Caco-2 (cell line): ENCODE data around the gene MRPL45. TPM values are rescaled to one million over a fixed set of nuclear protein-coding genes. Genes with fewer than 3 reads are reported as not detected.

Experiments used
- BruUV-seq: library from RNA; stranded (reverse); fragments of 400-500 nt; replicated peaks from 2 replicates; lab custom pipeline; 2021; lab: Mats Ljungman, UMichigan
- CTCF ChIA-PET: fragments of 300-600 bp; sonication (Branson Sonifier 250); formaldehyde crosslinking; loops from one replicate; lab custom pipeline; 2022; ENCODE audit warnings: antibody characterized with exemption; lab: Charles Lee
- POLR2A ChIA-PET: fragments of 300-600 bp; sonication (Branson Sonifier 250); formaldehyde crosslinking; loops from one replicate; lab custom pipeline; 2022; ENCODE audit warnings: antibody characterized with exemption; lab: Charles Lee
- DNase-seq, 2 experiments: peaks; one replicate each; pipeline versions ENCODE4 v3.0.0 to v3.0.0-alpha.2; 2020 to 2022
- H3K27me3 ChIP-seq: replicated peaks from 2 replicates; pipeline ENCODE4 v1.6.0; 2011; ENCODE audit warnings: low read length; ENCODE audit not compliant: control insufficient read depth, insufficient read depth
- H3K36me3 ChIP-seq: 2 replicates; pipeline ENCODE4 v1.5.1; 2011; ENCODE audit warnings: low read length; ENCODE audit not compliant: control insufficient read depth, insufficient read depth
- H3K4me1 ChIP-seq: fragments of 250-450 bp; sonication (Bioruptor Pico); 2 replicates; pipeline ENCODE4 v1.5.1; 2020; ENCODE audit warnings: mild to moderate bottlenecking
- H3K4me3 ChIP-seq: 2 replicates; pipeline ENCODE4 v1.5.1; 2011; ENCODE audit warnings: low read depth, mild to moderate bottlenecking, control low read depth, low read length
- H3K9me3 ChIP-seq: fragments of 250-450 bp; sonication (Bioruptor Pico); 2 replicates; pipeline ENCODE4 v1.5.1; 2020; ENCODE audit warnings: mild to moderate bottlenecking, moderate library complexity
- H3K27ac Mint-ChIP-seq: one replicate; pipeline ENCODE4 v1.8.0; 2022; ENCODE audit warnings: mixed read lengths; ENCODE audit not compliant: unreplicated experiment
- H3K27me3 Mint-ChIP-seq: one replicate; pipeline ENCODE4 v1.8.0; 2022; ENCODE audit warnings: mixed read lengths; ENCODE audit not compliant: insufficient read depth, unreplicated experiment
- H3K36me3 Mint-ChIP-seq: one replicate; pipeline ENCODE4 v1.8.0; 2022; ENCODE audit warnings: mild to moderate bottlenecking, mixed read lengths; ENCODE audit not compliant: insufficient read depth, unreplicated experiment
- H3K4me1 Mint-ChIP-seq: one replicate; pipeline ENCODE4 v1.8.0; 2022; ENCODE audit warnings: low read depth, mixed read lengths; ENCODE audit not compliant: unreplicated experiment
- H3K4me3 Mint-ChIP-seq: one replicate; pipeline ENCODE4 v1.8.0; 2022; ENCODE audit warnings: mild to moderate bottlenecking, moderate library complexity, mixed read lengths; ENCODE audit not compliant: unreplicated experiment
- H3K9me3 Mint-ChIP-seq: one replicate; pipeline ENCODE4 v1.8.0; 2022; ENCODE audit warnings: mixed read lengths; ENCODE audit not compliant: unreplicated experiment
- intact Hi-C: fragments of 100-400 bp; cut with micrococcal nuclease; formaldehyde crosslinking; loops from one replicate; pipeline ENCODE4 v1.10.0; 2022; ENCODE audit not compliant: unreplicated experiment
- total RNA-seq: library from RNA; stranded (reverse); gene quantifications from 2 replicates; pipeline ENCODE4 v1.2.3, GENCODE V29; 2022
- TF ChIP-seq, protein P1 (sequence below), 2 experiments: fragments of 200-600 bp in 1 of 2; IDR thresholded peaks; 1 replicate in 1 of 2; 2 replicates in 1 of 2; pipeline versions ENCODE4 v1.5.1 to v1.8.0; 2011 to 2022; ENCODE audit warnings: antibody characterized with exemption in 1 of 2, control low read depth in 1 of 2, inconsistent platforms in 1 of 2, low read depth in 1 of 2, low read length in 1 of 2, mild to moderate bottlenecking in 1 of 2, moderate library complexity in 1 of 2; ENCODE audit not compliant: insufficient read depth in 1 of 2, severe bottlenecking in 1 of 2, unreplicated experiment in 1 of 2

MRPL45 gene
- total RNA-seq, 1 experiment from 2014 or later: 83.6 TPM

DNA sequence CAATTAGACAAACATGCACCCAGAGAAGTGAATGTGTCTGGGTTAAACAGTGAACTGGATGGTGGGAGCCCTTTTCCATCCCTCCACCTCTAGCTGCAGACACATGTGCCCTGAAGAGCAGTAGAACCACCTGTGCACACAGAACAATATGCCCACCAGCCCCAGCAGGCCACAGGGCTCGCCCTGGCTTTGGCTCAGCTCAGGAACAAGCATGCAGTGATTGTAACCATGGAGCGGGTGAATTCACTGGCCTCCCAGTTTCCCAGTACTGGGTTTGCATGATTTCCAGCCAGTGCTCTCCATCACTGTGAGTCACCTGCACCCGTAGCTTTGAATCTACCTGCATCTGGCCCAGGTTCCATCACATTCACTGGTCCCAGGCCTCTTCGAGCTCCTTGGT is 41.6 kb downstream of the MRPL45 start:
- no TSS peak for BruUV-seq
- Histone ChIP-seq H3K4me3 (no peak overlapping the region), H3K4me1 (peaks cover 4% of the 10 kb centered on the region; the same call in 1 of the 2 replicates), H3K9me3 (no peaks in the 10 kb centered on the region), H3K36me3 (no peaks in the 10 kb centered on the region), H3K27me3 (no peaks in the 10 kb centered on the region)
- Mint-ChIP-seq H3K36me3 (no peaks in the 10 kb centered on the region), H3K4me3 (no peak overlapping the region), H3K27ac (no peak overlapping the region), H3K4me1 (no peaks in the 10 kb centered on the region), H3K27me3 (no peaks in the 10 kb centered on the region), H3K9me3 (no peaks in the 10 kb centered on the region)
- DNase-seq: no peak
- intact Hi-C loops: no loop called here
- TF ChIP-seq, protein P1, sequence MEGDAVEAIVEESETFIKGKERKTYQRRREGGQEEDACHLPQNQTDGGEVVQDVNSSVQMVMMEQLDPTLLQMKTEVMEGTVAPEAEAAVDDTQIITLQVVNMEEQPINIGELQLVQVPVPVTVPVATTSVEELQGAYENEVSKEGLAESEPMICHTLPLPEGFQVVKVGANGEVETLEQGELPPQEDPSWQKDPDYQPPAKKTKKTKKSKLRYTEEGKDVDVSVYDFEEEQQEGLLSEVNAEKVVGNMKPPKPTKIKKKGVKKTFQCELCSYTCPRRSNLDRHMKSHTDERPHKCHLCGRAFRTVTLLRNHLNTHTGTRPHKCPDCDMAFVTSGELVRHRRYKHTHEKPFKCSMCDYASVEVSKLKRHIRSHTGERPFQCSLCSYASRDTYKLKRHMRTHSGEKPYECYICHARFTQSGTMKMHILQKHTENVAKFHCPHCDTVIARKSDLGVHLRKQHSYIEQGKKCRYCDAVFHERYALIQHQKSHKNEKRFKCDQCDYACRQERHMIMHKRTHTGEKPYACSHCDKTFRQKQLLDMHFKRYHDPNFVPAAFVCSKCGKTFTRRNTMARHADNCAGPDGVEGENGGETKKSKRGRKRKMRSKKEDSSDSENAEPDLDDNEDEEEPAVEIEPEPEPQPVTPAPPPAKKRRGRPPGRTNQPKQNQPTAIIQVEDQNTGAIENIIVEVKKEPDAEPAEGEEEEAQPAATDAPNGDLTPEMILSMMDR (IDR thresholded peaks at IDR 0.05; ENCODE audit: insufficient read depth in 1 of 2, low read depth in 1 of 2, low read length in 1 of 2, severe bottlenecking in 1 of 2, unreplicated experiment in 1 of 2): no peak
- ChIA-PET POLR2A (no interaction called here), CTCF (interaction anchor here (0.9 to 1.1 kb wide), 2 partner anchors 11 to 15 kb away, joined by 3 to 4 read pairs; no protein-coding TSS in a partner anchor)

DNA sequence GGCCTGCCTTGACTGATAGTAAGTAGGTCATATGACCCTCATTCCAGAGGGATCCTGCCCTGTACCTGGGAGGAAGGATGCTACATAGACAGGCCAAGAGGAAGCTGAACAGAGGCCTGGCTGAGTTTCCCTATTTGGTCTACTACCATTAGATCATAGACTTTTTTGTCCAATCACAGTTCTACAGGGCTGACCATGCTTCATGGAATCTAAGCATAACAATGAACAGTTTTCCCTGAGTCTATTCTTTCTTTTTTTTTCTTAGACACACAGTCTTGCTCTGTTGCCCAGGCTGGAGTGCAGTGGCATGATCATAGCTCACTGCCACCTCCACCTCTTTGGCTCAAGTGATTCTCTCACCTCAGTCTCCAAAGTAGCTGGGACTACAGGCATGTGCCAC is 42.9 kb downstream of the MRPL45 start:
- H3K4me1 Mint-ChIP-seq: no peaks in the 10 kb centered on the region
- H3K36me3 ChIP-seq: no peaks in the 10 kb centered on the region
- no peaks in the 10 kb centered on the region for H3K9me3 ChIP-seq
- no peaks in the 10 kb centered on the region for H3K27me3 Mint-ChIP-seq
- H3K36me3 Mint-ChIP-seq: no peaks in the 10 kb centered on the region
- ChIA-PET POLR2A (no interaction called here), CTCF (no interaction called here)
- intact Hi-C loops: no loop called here
- H3K4me3 ChIP-seq: no peak overlapping the region
- no peak overlapping the region for H3K27ac Mint-ChIP-seq
- no peaks in the 10 kb centered on the region for H3K27me3 ChIP-seq
- H3K4me1 ChIP-seq: peaks cover 4% of the 10 kb centered on the region; the same call in 1 of the 2 replicates
- TF ChIP-seq, protein P1 (IDR thresholded peaks at IDR 0.05; ENCODE audit: insufficient read depth in 1 of 2, low read depth in 1 of 2, low read length in 1 of 2, severe bottlenecking in 1 of 2, unreplicated experiment in 1 of 2): no peak
- BruUV-seq: no TSS peak
- no peak for DNase-seq
- no peaks in the 10 kb centered on the region for H3K9me3 Mint-ChIP-seq
- no peak overlapping the region for H3K4me3 Mint-ChIP-seq

DNA sequence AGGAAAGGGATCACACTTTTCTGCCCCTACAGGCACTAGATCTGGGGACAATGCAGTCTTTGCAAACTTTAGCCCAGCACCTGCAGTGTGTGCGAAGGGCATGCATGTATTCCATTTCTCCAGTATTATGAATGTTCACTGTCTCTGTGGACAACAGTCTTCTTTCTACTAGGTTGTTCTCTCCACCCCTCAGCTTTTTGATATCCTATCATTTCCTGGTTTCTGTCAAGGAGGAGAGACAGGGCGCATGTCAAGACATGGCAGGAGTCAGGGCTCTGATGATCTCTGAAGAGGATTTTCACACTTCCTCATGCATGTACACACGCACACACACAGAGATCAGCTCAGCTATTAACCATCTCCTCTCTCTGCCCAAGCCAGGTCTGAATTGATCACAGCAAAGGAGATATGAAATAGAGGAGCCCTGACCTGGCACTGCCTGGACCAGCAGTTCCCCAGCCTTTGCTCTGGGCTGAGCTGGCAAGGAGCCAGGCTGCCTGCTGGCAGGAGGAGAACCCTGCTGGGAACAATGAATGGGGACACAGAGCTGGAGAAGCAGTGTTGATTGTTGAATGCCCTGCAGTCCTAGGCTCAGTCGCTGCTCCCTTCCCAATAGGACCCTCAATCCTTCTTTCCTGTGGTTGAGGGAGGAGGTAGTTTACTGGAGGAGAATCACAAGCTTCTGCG is 44.2 kb downstream of the MRPL45 start:
- TF ChIP-seq, protein P1 (IDR thresholded peaks at IDR 0.05; ENCODE audit: insufficient read depth in 1 of 2, low read depth in 1 of 2, low read length in 1 of 2, severe bottlenecking in 1 of 2, unreplicated experiment in 1 of 2): no peak
- Mint-ChIP-seq H3K27me3 (no peaks in the 10 kb centered on the region), H3K36me3 (no peaks in the 10 kb centered on the region), H3K4me1 (no peaks in the 10 kb centered on the region), H3K9me3 (no peaks in the 10 kb centered on the region), H3K27ac (no peak overlapping the region), H3K4me3 (no peak overlapping the region)
- no TSS peak for BruUV-seq
- no peak for DNase-seq
- intact Hi-C loops: no loop called here
- no peaks in the 10 kb centered on the region for H3K9me3 ChIP-seq
- CTCF ChIA-PET: interaction anchor here (0.6 to 0.8 kb wide), 2 partner anchors 16 to 217 kb away, joined by 7 to 12 read pairs; no protein-coding TSS in a partner anchor
- H3K4me1 ChIP-seq: peaks cover 4% of the 10 kb centered on the region; the same call in 1 of the 2 replicates
- POLR2A ChIA-PET: no interaction called here
- no peaks in the 10 kb centered on the region for H3K27me3 ChIP-seq
- H3K4me3 ChIP-seq: no peak overlapping the region
- H3K36me3 ChIP-seq: no peaks in the 10 kb centered on the region
